ENCODE data around the gene ELOVL3. TPM values are rescaled to one million over a fixed set of nuclear protein-coding genes. Genes with fewer than 3 reads are reported as not detected.

ELOVL3 gene
- total RNA-seq, 4 donors from 2014 or later, result not detected

GRCh38 chr10:102198027-102198426, 28.1 kb upstream of the ELOVL3 start:
- no peaks in the 10 kb centered on the region for H3K27me3 ChIP-seq
- H3K27ac ChIP-seq, result no peak overlapping the region
- no peaks in the 10 kb centered on the region for H3K9me3 ChIP-seq
- H3K4me3 ChIP-seq, result no peak overlapping the region
- WGBS, 2 donors, result 75 to 76% methylated on average over 2 of the region's 2 CpGs
- H3K4me1 ChIP-seq, result no peaks in the 10 kb centered on the region
- TF ChIP-seq EP300 (IDR thresholded peaks at IDR 0.05), result no peak
- TF ChIP-seq CTCF (IDR thresholded peaks at IDR 0.05), result no peak
- TF ChIP-seq POLR2A (IDR thresholded peaks at IDR 0.05), result no peak
- DNase-seq (ENCODE audit: low spot score in 2 of 2), result no peak
- no peaks in the 10 kb centered on the region for H3K36me3 ChIP-seq

- no peak overlapping the region for H3K4me3 ChIP-seq
- no peak for TF ChIP-seq CTCF (IDR thresholded peaks at IDR 0.05)
- TF ChIP-seq EP300 (IDR thresholded peaks at IDR 0.05), result no peak
- TF ChIP-seq POLR2A (IDR thresholded peaks at IDR 0.05), result no peak
- H3K27me3 ChIP-seq, result no peaks in the 10 kb centered on the region
- no peaks in the 10 kb centered on the region for H3K36me3 ChIP-seq
- 87 to 93% methylated on average over 21 to 31 of the region's 34 CpGs for WGBS, 2 donors
- DNase-seq (ENCODE audit: low spot score in 2 of 2), result no peak
- no peak overlapping the region for H3K27ac ChIP-seq
- H3K4me1 ChIP-seq, result no peaks in the 10 kb centered on the region
- peaks cover 0 to 16% (median 1%) of the 10 kb centered on the region in 4 donors for H3K9me3 ChIP-seq
Measured at GRCh38 chr10:102200751-102201640, 25.1 kb upstream of the ELOVL3 start.

- DNase-seq (ENCODE audit: low spot score in 2 of 2), result no peak
- 36% methylated on average over 1 of the region's 1 CpG for WGBS, 2 donors
- Histone ChIP-seq H3K4me3 (no peak overlapping the region), H3K27ac (no peak overlapping the region), H3K4me1 (no peaks in the 10 kb centered on the region), H3K9me3 (peaks cover 0 to 16% (median 1%) of the 10 kb centered on the region in 4 donors), H3K27me3 (no peaks in the 10 kb centered on the region), H3K36me3 (no peaks in the 10 kb centered on the region)
- TF ChIP-seq CTCF (IDR thresholded peaks at IDR 0.05), result no peak
- no peak for TF ChIP-seq POLR2A (IDR thresholded peaks at IDR 0.05)
- TF ChIP-seq EP300 (IDR thresholded peaks at IDR 0.05), result no peak
Measured at GRCh38 chr10:102202386-102202785, 23.7 kb upstream of the ELOVL3 start.

GRCh38 chr10:102208311-102209035, 17.6 kb upstream of the ELOVL3 start:
- Histone ChIP-seq H3K9me3 (peaks cover 0 to 13% (median 1%) of the 10 kb centered on the region in 4 donors), H3K4me3 (no peak overlapping the region), H3K4me1 (no peaks in the 10 kb centered on the region), H3K27me3 (no peaks in the 10 kb centered on the region), H3K27ac (no peak overlapping the region), H3K36me3 (no peaks in the 10 kb centered on the region)
- DNase-seq (ENCODE audit: low spot score in 2 of 2), result no peak
- 51 to 52% methylated on average over 5 of the region's 5 CpGs for WGBS, 2 donors
- TF ChIP-seq CTCF (IDR thresholded peaks at IDR 0.05), result no peak
- TF ChIP-seq EP300 (IDR thresholded peaks at IDR 0.05), result no peak
- no peak for TF ChIP-seq POLR2A (IDR thresholded peaks at IDR 0.05)
